Kidney glomerular epithelial cell (primary cell): ENCODE data around the gene GLRA2.

Experiments used
- DNase-seq: peaks from one replicate; lab custom pipeline; 2025; lab: John Stamatoyannopoulos, UW

Gene GLRA2

DNA sequence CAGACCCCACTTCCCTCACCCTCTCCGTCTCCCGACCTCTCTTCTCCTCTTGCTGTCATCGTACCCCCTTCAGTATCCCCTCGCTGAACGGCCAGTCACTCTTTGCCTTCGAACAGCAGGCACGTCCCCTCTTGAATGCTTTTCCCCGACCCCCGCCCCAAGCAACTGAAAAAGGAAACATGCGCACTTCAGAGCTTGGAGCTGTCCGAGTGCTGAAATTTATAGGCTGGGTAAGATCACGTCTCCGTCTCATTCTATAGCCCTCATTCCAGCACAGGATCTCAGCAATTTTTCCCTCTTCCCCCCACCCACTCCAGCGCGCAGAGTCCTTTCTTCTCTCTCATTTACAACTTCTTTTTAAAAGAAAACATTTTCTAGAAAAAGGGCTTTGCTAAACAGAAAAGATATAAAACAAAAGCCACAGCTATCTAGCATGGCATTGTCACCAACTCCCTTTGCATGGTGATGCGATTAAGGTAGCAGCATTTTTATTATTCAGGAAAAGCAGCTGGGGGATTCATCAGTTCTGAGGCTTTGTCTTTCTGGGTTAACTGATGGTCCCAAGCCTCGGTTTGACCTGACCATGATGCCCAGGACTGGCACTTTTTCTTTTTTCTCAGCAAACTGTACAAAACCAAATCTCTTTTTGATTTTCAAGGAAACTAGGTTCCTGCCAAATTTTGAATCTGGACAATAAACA is at the start of gene GLRA2:
TSS of gene GLRA2 (plus strand) at position 247 of the 700 bp plus-strand sequence. CDS start 522 bp downstream, outside the sequence.
- DNase-seq, result no peak

DNA sequence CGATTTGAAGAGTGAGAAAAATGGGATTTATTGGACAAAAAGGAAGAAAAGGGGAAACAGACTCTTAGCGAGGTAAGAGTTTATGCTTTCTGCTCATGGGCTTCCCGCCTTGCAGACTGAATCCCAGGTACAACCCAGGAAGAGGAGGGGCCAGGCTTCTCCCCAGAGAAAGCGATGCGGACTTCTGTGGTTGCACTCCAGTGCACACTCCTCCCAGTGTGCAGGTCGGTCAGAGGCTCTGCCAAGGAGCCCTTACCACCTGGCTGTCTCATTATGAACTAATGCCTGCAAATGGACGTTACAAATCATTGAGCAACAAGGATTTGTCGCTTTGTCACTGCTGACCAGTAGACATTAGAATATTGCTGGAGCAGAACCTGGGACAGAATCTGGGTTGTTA is 39.9 kb upstream of the GLRA2 start:
- DNase-seq, result no peak

DNA sequence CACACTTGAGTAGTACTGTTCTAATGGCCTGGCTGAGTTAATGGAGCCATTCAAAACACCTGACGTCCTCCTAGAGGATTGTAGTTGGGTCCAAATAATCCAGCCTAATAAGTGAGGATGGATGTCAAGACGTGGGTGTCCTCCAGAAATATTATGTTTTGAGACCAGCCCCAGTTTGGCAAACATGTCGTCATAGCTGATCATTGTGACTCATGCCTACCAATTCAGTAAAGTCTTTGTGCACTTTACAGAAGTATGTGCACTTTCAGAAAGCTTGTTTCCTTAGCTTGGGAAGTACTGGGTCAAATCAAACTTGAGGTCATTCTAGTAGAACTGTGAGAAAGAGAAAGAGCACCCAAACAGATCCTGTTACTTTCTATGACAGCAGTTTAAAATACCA is 37.6 kb upstream of the GLRA2 start:
- DNase-seq, result no peak

DNA sequence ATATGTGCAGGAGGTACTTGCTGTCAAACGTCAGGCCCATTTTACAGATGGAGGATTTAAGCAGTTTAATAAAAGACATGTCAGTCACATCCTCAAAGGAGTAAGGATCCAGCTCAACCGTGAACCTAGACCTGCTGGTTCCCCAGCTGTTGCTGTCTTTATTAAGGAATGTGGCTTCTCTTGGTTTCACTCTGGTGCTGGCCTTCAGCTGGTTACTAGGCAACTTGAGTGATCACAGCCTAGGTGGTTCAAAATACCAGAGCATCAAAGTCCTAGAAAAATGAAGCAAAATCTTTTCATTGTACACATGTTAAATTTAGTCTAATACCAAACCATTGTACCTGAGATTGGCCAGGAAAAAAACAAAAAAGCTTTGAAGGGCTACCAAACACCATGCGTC is 32.7 kb upstream of the GLRA2 start:
- DNase-seq, result no peak

DNA sequence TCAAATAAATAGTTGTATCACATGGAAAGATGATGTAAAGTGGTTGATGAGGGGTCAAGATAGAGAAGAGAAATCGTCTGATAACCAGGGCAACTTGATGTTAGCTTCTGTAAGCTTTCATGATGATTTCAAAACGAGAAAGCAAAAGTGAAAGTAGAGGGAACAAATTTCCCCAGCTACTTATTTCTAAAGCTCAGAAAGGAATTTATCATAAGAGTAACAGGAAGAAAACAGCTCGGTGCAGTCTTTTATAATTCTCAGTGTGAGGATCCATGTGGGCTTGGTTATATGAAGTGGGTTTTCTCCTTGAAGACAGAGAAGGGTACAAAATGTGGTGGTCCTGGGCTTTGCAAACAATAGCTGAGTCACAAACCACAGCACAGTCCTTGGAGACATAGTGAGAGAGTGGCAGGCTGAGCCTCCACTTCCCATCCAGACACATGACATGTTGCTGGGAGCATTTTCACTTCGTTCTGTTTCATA is 32.1 kb upstream of the GLRA2 start:
- no peak for DNase-seq

DNA sequence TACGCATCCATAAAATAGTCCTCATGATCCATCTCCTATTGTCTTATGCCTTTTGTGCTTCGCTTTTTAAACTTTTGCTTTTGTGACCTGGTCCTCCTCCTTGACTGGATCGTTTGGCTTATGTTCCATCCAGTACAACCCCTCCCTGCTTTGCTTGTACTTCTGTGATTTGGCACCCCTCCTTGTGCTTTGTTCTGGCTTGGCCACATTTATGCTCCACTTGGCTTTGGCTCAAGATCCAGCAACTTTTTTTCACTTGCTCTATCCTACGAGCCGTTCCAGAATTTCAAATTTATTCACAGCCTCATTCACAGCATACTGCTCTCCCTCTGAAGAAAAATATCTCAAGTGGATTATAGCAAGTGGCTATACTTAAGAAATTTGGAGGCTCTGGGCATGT is 28.0 kb upstream of the GLRA2 start:
- DNase-seq, result no peak

DNA sequence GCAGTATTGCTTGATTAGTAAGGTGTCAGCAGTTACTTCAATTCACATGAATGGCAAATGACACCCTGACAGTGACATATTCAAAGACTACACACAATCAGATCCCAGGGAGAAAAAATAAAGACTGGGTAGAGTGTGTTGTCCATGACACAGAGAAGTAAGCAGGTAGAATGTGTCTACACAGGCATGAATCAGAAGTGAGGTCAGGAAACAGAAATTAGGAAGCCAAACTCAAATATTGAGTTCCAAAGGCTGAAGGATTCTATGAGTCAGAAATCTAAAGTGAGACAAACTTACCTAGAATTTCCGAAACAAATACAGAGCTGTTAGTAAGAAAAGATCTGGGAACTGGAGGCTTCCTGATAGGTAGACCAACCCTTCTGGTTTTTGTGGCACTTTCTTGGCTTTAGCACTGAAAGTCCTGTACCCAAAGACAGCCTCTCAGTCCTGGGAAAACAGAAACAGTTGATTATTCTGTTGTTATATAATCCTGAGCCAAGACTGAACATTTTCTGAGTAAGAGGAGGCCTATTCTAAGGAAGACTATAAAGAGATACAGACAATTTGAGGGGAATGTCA is 24.3 kb upstream of the GLRA2 start:
- DNase-seq, result no peak

DNA sequence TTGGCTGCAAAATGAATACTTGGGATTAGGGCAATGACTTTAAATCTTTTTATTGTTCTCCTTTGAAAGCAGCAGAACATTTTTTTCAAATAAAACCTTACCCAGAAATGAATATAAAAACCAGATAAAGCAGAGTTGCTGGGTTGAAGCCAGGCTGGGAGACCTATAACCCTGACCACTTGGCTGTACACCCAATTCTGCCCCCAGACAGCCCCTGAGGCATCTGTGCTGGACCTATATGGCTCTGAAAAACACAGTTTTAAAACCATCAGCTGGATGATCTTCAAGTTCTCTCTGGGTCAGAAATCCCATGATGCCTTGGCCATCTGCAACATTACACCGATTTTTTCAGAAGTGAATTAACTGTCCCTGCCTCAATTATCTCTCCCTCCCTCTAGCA is 23.7 kb upstream of the GLRA2 start:
- no peak for DNase-seq

DNA sequence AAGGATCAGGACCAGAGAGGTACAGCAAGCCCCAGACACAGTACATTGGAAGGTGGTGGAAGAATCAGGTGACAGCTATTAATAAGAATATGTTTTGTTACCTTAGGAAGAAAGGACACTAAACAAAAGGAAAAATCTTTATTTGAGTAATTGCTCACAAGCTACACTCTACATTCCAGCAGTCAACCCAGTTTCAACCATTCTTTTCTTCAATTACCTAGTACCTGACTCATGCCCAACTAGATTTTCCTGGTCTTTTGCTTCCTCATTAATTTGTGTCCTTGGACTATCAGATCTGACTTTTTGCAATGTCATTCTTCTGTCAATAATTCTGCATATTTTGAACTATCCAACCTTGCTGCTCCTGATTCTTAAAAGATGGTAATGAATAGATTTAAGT is 22.5 kb upstream of the GLRA2 start:
- no peak for DNase-seq

DNA sequence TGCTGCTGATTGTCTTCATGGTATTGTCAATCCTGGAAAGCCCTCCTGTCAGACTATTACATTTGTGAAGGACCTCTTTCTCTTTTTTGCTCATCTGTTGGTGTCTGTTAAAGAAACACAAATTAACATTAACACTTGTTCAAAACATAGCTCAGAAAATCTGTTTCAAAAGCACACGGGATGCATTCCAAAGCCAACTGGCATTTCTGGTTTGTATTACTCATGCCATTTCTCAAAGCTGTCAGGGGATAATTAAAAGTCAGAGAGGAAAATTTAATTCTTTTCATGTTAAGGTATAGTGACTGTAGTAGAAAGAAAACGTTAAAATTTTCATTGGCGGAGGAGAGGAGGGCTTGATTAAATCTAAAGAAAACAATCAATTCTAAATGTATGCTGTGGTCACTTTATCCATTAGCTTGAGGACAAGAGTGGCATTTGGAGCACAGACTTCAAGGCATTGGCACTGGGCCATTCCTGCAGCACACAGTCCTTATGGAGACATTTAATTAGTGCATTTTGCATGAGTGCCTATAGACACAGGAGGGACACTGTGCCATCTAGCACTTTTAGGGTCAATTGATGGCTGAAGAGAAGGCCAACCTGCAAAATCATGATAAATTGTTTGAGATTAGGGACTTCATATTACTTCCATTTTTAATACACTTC is 21.2 kb upstream of the GLRA2 start:
- no peak for DNase-seq

DNA sequence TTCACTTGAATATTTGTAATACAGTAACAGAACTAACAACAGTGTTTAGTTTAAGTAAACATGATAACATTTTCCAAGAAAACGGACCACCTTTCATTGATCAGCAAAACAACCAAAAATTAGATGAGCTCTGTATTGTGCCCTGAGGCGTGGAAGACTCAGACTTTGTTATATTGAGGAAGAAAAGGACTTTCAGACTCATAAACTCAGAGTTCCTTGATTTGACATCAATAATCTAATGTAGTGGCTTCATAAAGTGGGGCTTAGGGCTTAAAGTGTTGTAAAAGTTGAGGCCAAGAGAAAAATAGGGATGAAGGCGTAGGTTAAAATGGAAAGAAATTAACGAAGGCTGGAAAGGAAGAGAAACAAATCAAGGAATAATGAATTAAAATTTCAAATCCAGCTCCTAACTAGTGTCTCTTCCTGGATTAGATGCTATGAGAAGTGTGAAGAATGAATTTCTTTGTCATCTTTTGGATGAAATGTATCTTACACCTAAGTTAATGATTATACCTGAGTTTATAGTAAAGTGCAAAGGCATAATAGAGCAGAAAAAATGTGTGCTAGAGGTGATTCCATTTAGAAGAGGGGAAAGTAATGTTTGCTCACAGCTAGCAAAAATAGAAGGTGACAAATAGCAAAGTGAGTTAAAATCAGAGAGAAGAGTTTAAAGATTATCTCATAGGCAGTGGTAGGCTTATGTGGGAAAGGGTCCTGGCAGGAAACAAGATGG is 19.8 kb upstream of the GLRA2 start:
- DNase-seq, result no peak

DNA sequence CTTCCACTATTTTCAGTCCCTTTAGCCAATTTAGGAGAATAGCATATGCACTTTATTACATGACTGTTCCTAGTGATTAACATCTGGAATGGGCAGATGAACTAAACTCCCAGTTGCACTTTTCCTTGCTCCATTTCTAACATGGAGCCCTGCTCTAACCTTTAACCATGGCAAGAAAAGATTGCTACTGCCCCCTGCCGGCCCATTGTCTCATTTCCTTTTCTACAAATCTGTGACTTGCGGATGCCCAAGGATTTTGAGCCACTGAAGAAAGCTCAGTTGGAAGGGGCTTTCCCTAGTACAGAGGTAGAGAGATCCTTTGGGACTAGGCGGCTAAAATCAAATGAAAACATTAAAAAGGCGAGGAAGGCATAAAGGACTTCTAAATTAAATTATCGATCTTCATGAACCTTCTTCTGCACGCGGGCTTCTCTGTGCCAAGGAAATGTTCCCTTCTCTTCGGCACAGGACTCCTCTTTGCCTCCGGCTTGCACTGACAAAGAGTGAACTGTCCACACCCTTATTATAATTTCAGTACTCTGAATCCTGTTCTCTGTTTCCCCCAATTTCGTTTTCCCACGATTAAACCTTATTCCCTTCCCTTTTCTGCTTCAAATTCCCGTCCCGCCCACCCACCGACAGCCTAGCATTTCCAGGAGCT is 577 bp upstream of the GLRA2 start:
- no peak for DNase-seq

DNA sequence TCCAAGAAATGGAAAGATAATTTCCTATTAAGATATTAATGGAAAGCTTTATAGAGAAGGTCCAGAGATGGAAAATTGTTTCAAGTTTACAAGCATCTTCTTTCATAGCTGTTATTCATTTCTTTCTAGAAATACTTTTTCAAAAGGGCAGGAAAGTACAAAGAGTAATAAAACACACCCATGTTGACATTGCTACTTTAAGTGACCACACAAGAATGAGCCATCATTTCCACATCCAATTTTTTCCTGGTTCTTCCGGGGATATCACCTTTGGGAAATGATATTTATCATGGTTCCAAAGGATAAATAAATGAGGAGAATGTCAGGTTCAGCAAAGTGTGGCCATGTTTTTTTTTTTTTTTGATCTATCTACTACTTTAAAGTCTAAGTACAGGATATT is 4.5 kb downstream of the GLRA2 start:
- DNase-seq, result no peak

DNA sequence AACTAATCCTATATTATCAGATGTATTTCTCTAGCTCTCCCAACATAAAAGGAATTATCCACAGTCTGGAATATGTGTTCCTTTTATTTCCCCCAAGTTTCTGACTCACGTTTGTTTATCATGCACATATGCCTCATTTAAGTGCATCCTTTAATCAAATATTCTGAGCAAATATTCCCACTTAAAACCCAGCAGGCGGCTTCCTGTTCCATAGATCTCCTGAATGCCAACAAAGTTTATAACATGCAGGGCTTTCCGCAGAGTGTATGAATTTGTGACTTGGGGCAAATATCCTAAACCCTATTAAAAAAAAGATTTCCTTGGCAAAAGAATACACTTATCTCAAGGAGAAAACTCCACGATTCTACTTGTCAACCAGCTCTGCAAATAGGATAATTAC is 16.9 kb downstream of the GLRA2 start:
- no peak for DNase-seq

DNA sequence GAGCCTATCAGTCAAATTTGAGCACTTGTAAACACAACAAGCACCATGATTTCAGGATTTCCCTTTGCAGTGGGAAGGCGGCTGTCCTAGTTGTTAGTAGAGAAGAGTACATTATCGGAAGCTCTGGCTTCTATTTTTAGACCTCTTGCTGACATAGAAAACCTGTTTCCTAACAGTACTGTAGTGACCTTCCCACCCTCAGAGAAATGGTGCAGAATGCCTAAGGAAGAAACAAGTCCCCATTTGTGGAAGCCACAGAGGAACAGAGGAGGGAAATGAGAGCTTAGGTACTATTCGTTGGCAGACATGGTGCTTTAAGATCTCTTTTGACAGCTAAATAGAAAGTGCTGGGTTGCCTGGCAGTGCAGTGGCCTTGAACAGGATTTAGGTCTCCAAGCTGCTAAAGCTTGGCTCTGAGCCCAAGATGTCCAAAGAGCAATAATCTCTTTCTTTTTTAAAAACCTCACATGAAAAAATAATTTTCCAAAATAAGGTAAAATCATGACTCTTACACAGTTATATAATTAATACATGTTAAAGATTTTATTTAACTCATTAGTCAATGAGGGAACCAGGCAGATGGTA is 24.9 kb downstream of the GLRA2 start:
- DNase-seq, result no peak

DNA sequence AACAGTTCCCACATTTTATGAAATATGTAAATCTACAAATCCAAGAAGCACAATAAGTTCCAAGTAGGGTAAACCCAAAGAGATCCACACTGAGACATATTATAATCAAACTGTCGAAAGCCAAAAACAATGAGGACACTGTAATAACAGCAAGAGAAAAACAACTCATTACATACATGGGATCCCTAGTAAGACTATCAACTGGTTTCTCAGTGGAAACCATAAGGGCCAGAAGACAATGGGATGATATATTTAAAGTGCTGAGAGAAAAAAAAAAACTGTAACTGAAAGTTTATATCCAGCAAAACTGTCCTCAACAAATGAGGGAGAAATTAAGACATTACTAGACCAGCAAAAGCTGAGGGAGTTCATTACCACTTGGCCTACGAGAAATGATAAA is 34.7 kb downstream of the GLRA2 start:
- DNase-seq, result no peak

DNA sequence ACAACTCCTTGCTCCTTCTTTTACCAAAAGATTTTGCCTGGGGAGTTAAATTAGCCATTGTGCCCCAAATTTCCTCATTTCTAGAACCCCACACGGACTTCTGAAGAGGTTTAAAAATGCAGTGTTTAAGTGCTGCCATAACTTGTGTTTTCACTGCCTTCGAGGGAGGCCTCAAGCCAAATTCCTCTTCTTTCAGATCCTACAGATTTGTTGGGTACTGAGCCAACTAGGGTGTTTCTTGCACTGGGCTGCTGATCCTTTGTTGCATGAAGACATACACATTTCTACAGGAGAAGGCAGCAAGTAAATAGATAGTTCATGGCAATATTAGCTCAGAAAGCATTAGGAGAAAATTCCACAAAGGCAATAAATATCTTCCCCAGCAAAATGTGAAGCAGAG is 43.8 kb downstream of the GLRA2 start:
- DNase-seq, result no peak

DNA sequence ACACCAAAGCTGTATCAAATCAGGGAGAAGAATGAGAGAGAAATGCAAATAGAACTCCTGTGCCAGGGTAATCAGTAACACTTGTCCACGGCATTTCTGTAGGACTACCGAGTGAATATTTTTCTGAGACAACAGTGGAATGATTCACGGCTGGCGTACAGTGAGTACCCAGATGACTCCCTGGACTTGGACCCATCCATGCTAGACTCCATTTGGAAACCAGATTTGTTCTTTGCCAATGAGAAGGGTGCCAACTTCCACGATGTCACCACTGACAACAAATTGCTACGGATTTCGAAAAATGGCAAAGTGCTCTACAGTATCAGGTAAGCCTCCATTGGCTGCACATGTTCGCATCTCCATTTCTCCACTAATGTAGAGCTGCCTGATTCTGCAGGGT is 51.7 kb downstream of the GLRA2 start:
- no peak for DNase-seq

DNA sequence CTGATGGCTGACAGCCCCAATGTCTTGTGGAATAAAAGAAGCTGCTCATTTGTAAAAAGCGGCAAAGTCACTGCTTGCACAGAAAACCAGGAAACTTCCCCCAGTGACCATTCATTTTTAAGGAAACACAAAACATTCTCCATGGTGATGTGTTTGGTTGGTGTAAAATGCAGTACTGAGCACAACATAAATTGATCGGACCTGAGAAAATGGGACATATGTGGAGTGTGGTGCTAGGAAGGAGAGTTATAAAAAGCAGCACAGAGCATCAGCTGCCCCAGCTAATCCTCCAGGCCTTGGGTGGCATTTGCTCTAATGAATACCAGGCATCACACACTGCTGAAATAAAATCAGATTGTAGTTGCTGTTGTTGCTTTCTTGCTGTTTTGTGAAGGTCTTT is 55.2 kb downstream of the GLRA2 start:
- DNase-seq, result no peak

DNA sequence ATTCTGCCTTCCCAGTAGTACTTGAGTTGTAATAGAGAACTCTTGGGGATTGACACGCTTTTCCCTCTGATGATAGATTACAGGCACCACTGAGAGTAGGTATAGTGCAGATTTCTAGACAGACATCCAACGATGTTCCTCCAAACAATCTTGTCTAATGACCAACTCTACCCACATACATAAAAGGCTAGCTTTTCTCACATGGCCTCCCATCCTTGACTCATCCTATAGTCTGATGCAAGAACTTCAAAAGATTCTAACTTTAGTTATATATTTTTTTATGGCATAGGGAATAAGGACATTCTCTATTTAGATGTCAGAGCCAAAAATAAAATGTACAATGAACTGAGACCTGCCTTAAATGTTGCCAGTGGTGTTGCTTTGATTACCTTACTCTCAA is 60.9 kb downstream of the GLRA2 start:
- no peak for DNase-seq

DNA sequence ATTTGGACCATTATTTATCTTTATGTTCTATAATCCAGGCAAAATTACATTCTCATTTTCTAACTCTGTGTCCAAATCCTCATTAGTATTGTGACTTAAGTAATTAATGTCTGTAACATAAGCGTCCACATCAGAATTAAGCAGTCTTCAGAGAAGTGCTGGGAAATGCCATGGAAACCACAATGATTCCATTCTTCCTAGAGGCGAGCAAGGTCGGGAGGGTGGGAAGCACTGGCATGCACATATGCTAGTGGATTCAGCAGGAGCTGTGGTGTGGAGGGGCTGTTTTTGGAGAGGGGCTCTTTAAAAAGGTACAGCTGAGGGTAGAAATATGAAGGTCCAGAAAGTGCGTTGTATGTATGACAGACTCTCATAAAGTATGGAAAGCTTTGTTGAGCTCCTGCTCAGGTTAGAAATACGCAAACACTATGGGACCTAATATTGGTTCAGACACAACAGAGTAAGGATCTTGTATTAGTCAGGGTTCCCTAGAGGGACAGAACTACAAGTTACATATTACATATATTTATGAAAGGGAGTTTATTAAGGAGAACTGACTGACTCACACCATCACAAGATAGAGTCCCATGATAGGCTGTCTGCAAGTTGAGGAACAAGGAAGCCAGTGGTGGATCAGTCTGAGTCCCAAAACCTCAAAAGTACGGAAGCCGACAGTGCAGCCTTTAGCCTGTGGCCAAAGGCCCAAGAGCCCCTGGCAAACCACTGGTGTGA is 61.5 kb downstream of the GLRA2 start:
- DNase-seq, result no peak
